Stomach (tissue), 9 donors: Measurements from ENCODE around the gene SELENOO. TPM values are rescaled to one million over a fixed set of nuclear protein-coding genes. Genes with fewer than 3 reads are reported as not detected.

ENCODE experiments used
- DNase-seq, 2 donors: peaks; one replicate each; pipeline versions ENCODE4 v3.0.0 to v3.0.0-alpha.2; 2013 to 2019
- H3K27ac ChIP-seq, 5 donors: fragments of 200-600 bp in 4 of 5; sonication (generic) in 4 of 5; one replicate each; pipeline ENCODE4 v1.5.1; 2013 to 2019; ENCODE audit warnings: mild to moderate bottlenecking in 1 of 5, moderate library complexity in 1 of 5
- H3K27me3 ChIP-seq, 3 donors: fragments of 200-600 bp; sonication (generic); one replicate each; pipeline ENCODE4 v1.5.1; 2017 to 2019; ENCODE audit warnings: mixed run types in 1 of 3
- H3K36me3 ChIP-seq, 4 donors: fragments of 200-600 bp; sonication (generic); 1 replicate in 3 of 4; 2 replicates in 1 of 4; pipeline ENCODE4 v1.5.1; 2016 to 2019
- H3K4me1 ChIP-seq, 4 donors: fragments of 200-600 bp; sonication (generic); one replicate each; pipeline ENCODE4 v1.5.1; 2016 to 2019
- H3K4me3 ChIP-seq, 4 donors: fragments of 200-600 bp; sonication (generic) in 3 of 4; one replicate each; pipeline ENCODE4 v1.5.1; 2016 to 2019; ENCODE audit warnings: mild to moderate bottlenecking in 1 of 4
- H3K9me3 ChIP-seq, 4 donors: fragments of 200-600 bp; sonication (generic); one replicate each; pipeline ENCODE4 v1.5.1; 2016 to 2019
- EP300 ChIP-seq: sonication (generic); formaldehyde crosslinking; IDR thresholded peaks from one replicate; pipeline ENCODE4 v1.6.1; 2017; ENCODE audit warnings: antibody characterized with exemption
- POLR2A ChIP-seq, 4 donors: fragments of 450-650 bp; IDR thresholded peaks; one replicate each; pipeline ENCODE4 v1.6.1; 2016; ENCODE audit warnings: antibody characterized with exemption in 4 of 4, control low read depth in 2 of 4, mild to moderate bottlenecking in 1 of 4, moderate library complexity in 1 of 4
- POLR2AphosphoS5 ChIP-seq, 3 donors: sonication (generic); formaldehyde crosslinking; IDR thresholded peaks; one replicate each; pipeline ENCODE4 v1.6.1; 2016; ENCODE audit warnings: antibody characterized with exemption in 3 of 3
- WGBS, 5 donors: extraction: QIAGEN DNeasy Blood & Tissue Kit in 3 of 5; methylation state at CpG; one replicate each; pipeline versions ENCODE4 v1.1.5 to v1.1.7; 2013 to 2018; 5-methylcytosine and 5-hydroxymethylcytosine counted together
- intact Hi-C: fragments of 100-400 bp; cut with DNase I; formaldehyde crosslinking; loops from one replicate; pipeline ENCODE4 v1.15.1; 2023; ENCODE audit warnings: low total_unique reads
- polyA plus RNA-seq, 3 donors: library from polyadenylated mRNA; stranded (reverse); fragments of 200-250 nt; gene quantifications; one replicate each; pipeline ENCODE4 v1.2.3, GENCODE V29; 2013
- total RNA-seq, 5 donors: library from RNA; depleted of rRNA; stranded (reverse); fragments of >200 nt; gene quantifications; one replicate each; pipeline versions ENCODE4 v1.1.0 to v1.2.3, GENCODE V29; 2014 to 2016
- TF ChIP-seq, protein P1 (sequence below), 7 experiments: fragments of 450-650 bp in 4 of 7; fragments of 200-600 bp in 3 of 7; sonication (generic) in 3 of 7; IDR thresholded peaks; one replicate each; pipeline ENCODE4 v1.5.1; 2016 to 2019; ENCODE audit warnings: antibody characterized with exemption in 7 of 7, control low read depth in 2 of 7, mild to moderate bottlenecking in 1 of 7
- donor health status: healthy with polysubstance abuse.
- donor health status: Bipolar disorder and iron deficiency.
- donor health status: healthy.

The SELENOO gene
- total and polyA plus RNA-seq, 8 donors: 10.1 to 185 (median 35.3) TPM

DNA sequence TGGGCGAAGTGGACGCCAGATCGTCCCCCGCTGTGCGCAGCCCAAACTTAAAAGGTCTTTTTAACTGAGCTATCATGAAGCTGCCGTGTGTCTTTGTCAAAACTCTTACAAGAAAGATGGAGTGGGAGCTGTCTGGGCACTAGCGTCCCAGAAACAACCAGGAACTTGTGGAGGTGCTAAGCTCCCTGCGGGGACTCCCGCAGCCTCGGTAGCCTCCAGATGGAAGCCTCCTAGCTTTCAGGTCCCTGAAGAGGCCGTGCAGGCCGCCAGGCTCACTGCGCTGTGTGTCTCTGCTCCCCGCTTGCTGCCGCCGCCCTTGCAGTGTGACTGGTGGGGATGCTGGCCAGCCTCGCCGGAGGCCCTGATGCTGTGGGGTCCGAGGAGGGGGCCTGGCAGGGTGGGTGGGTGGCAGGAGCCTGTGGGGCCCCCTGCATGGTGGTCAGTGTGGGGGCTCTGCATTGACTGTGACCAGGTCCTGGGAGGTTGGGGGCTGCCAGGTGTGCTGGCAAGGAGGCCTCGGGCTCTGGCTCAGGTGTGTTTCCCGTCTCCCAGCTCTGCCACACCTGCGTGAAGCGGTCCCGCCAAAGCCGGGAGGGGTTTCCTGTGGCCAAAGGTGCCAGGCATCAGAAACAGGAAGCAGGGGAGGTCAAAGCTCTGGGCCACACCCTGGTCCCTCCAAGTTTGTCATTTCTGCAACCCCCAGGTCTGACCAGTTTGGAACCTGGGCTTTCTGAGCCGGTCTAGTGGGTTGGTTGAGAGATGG, 13.9 kb upstream of the SELENOO start:
- Histone ChIP-seq H3K4me1 (peaks cover 56 to 92% (median 90%) of the 10 kb centered on the region in 4 donors), H3K36me3 (peaks cover 0 to 5% (median 0%) of the 10 kb centered on the region in 4 donors), H3K4me3 (peak overlapping the region; percentile 72 to 90 (median 74)), H3K27ac (peak overlapping the region; percentile 71 to 89 (median 85)), H3K9me3 (no peaks in the 10 kb centered on the region), H3K27me3 (no peaks in the 10 kb centered on the region)
- DNase-seq: peak in 1 of 2 donors; percentile 51
- 18 to 40% (median 25%) methylated on average over 14 to 26 of the region's 26 CpGs for WGBS, 5 donors
- intact Hi-C loops: no loop called here
- no peak for TF ChIP-seq POLR2A (IDR thresholded peaks at IDR 0.05)
- TF ChIP-seq, protein P1, sequence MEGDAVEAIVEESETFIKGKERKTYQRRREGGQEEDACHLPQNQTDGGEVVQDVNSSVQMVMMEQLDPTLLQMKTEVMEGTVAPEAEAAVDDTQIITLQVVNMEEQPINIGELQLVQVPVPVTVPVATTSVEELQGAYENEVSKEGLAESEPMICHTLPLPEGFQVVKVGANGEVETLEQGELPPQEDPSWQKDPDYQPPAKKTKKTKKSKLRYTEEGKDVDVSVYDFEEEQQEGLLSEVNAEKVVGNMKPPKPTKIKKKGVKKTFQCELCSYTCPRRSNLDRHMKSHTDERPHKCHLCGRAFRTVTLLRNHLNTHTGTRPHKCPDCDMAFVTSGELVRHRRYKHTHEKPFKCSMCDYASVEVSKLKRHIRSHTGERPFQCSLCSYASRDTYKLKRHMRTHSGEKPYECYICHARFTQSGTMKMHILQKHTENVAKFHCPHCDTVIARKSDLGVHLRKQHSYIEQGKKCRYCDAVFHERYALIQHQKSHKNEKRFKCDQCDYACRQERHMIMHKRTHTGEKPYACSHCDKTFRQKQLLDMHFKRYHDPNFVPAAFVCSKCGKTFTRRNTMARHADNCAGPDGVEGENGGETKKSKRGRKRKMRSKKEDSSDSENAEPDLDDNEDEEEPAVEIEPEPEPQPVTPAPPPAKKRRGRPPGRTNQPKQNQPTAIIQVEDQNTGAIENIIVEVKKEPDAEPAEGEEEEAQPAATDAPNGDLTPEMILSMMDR (IDR thresholded peaks at IDR 0.05): no peak
- TF ChIP-seq EP300: no peak
- TF ChIP-seq POLR2AphosphoS5 (IDR thresholded peaks at IDR 0.05): no peak

DNA sequence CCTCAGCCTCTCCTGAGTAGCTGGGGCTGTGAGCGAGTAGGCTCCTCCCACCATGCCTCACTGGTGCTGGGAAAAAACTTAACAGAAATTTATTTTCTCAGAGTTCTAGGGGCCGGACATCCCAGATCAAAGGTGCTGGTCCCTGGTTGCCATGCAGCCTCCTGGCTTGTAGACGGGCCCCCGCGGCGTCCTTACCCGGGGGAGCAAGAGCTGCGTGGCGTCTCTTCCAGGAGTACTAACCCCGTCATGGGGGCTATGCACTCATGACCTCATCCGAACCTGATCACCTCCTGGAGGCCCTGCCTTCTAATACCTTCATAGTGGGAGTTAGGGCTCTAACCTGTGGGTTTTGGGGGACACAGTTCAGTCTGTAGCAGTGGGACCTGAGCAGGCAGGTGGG, 12.5 kb upstream of the SELENOO start:
- 95 to 100% (median 96%) methylated on average over 8 to 11 of the region's 11 CpGs for WGBS, 5 donors
- Histone ChIP-seq H3K27me3 (no peaks in the 10 kb centered on the region), H3K36me3 (peaks cover 0 to 7% (median 4%) of the 10 kb centered on the region in 4 donors), H3K4me1 (peaks cover 67 to 94% (median 93%) of the 10 kb centered on the region in 4 donors), H3K9me3 (no peaks in the 10 kb centered on the region), H3K27ac (peak overlapping the region in 2 of 5 donors; percentile 85 to 89), H3K4me3 (no peak overlapping the region)
- TF ChIP-seq POLR2A (IDR thresholded peaks at IDR 0.05) (no peak), POLR2AphosphoS5 (IDR thresholded peaks at IDR 0.05) (no peak), EP300 (no peak)
- TF ChIP-seq, protein P1 (IDR thresholded peaks at IDR 0.05): no peak
- no peak for DNase-seq
- intact Hi-C loops: no loop called here

GRCh38 chr22:50189184-50189848, 11.5 kb upstream of the SELENOO start:
- Histone ChIP-seq H3K4me1 (peaks cover 59 to 86% (median 84%) of the 10 kb centered on the region in 4 donors), H3K9me3 (no peaks in the 10 kb centered on the region), H3K4me3 (peak overlapping the region in 1 of 4 donors; percentile 30), H3K27ac (peak overlapping the region; percentile 82 to 93 (median 89)), H3K36me3 (peaks cover 8 to 17% (median 14%) of the 10 kb centered on the region in 4 donors), H3K27me3 (no peaks in the 10 kb centered on the region)
- intact Hi-C loops: no loop called here
- 45 to 66% (median 56%) methylated on average over 13 to 20 of the region's 20 CpGs for WGBS, 5 donors
- TF ChIP-seq, protein P1 (IDR thresholded peaks at IDR 0.05): no peak
- no peak for TF ChIP-seq EP300
- no peak for TF ChIP-seq POLR2A (IDR thresholded peaks at IDR 0.05)
- TF ChIP-seq POLR2AphosphoS5 (IDR thresholded peaks at IDR 0.05): no peak
- DNase-seq: peak; percentile 68 to 73

DNA sequence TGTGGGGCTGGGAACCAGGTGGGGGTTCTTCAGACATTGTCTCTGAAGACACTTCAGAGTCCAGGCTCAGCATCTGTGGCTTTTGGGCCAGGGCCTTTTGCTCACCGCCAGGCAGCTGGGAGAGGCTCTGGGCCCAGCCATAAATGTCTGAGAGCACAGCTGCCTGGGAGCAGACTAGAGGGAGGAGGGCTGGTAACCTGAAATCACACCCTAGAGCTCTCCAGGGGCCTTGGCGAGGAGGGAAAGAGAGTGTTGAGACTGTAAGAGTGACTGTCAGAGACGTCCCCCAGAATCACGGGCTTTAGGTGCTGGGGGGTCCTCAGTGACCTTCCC, 11.0 kb upstream of the SELENOO start:
- H3K27me3 ChIP-seq: no peaks in the 10 kb centered on the region
- WGBS, 5 donors: 9 to 34% (median 15%) methylated on average over 4 of the region's 4 CpGs

More for the DNA sequence above, 11.0 kb upstream of the SELENOO start:
- peak overlapping the region; percentile 30 to 51 (median 41) for H3K4me3 ChIP-seq
- no peak for DNase-seq
- H3K9me3 ChIP-seq: no peaks in the 10 kb centered on the region
- intact Hi-C loops: no loop called here
- peaks cover 54 to 81% (median 79%) of the 10 kb centered on the region in 4 donors for H3K4me1 ChIP-seq
- H3K36me3 ChIP-seq: peaks cover 13 to 22% (median 19%) of the 10 kb centered on the region in 4 donors
- H3K27ac ChIP-seq: peak overlapping the region; percentile 82 to 93 (median 89)
- TF ChIP-seq POLR2AphosphoS5 (IDR thresholded peaks at IDR 0.05): no peak
- TF ChIP-seq, protein P1 (IDR thresholded peaks at IDR 0.05): no peak
